Mucosa of descending colon (tissue), 3 donors: ENCODE results near the gene KPNA2. TPM values are rescaled to one million over a fixed set of nuclear protein-coding genes. Genes with fewer than 3 reads are reported as not detected.
A peak's percentile ranks its signal among the peaks of the same experiment; 100 is the strongest.
"Not testable (repeated sequence)": the region's sequence is repeated elsewhere in the genome, so short reads cannot be mapped to it uniquely, and the experiment has no call there.

Experiments used
- ATAC-seq: fragments of 200-7000 bp; cut with Tn5 transposase; one replicate; pipeline ENCODE4 v1.9.1; 2020; ENCODE audit warnings: mild to moderate bottlenecking, moderate library complexity
- DNase-seq, 3 donors: peaks; one replicate each; pipeline ENCODE4 v3.0.0-alpha.2; 2020
- H3K36me3 ChIP-seq: fragments of 200-600 bp; one replicate; pipeline ENCODE4 v1.8.0; 2021; ENCODE audit warnings: low read depth, mild to moderate bottlenecking
- H3K4me1 ChIP-seq: fragments of 200-600 bp; one replicate; pipeline ENCODE4 v1.8.0; 2021; ENCODE audit warnings: low read depth, mild to moderate bottlenecking
- H3K4me3 ChIP-seq: fragments of 200-600 bp; one replicate; pipeline ENCODE4 v1.8.0; 2021; ENCODE audit warnings: mild to moderate bottlenecking
- H3K9me3 ChIP-seq: fragments of 200-600 bp; one replicate; pipeline ENCODE4 v1.8.0; 2021; ENCODE audit warnings: mild to moderate bottlenecking
- CTCF ChIP-seq: fragments of 200-600 bp; IDR thresholded peaks from one replicate; pipeline ENCODE4 v1.8.0; 2022; ENCODE audit warnings: antibody characterized with exemption, mild to moderate bottlenecking
- intact Hi-C, 2 donors: fragments of 100-400 bp; cut with DNase I in 1 of 2; cut with micrococcal nuclease in 1 of 2; formaldehyde crosslinking; loops; one replicate each; pipeline versions ENCODE4 v1.11.0 to v1.11.1; 2022; cut with DNase I, micrococcal nuclease
- total RNA-seq, 3 donors: library from RNA; stranded (reverse); fragmentation: NEBNext Ultra II Directional in 2 of 3; extraction: Animal tissue kit (Norgen Biotek cat#: 25700) in 2 of 3; gene quantifications; one replicate each; pipeline versions ENCODE4 v1.2.1 to v1.2.4, GENCODE V29; 2021 to 2023
- donor health status: DM: no; HTN: no; CAD: no; lungs with moderate emphysema.
- donor health status: DM: no; HTN: no; CAD: no.
- donor health status: DM: no; HTN: yes; CAD: no.

The KPNA2 gene
- total RNA-seq, 3 donors from 2014 or later, result 15.2 to 50.3 (median 29.0) TPM

- no peak for ATAC-seq
- DNase-seq, result no peak
- Histone ChIP-seq H3K4me3 (no peak overlapping the region), H3K36me3 (no peaks in the 10 kb centered on the region), H3K4me1 (peaks cover 20% of the 10 kb centered on the region), H3K9me3 (no peaks in the 10 kb centered on the region)
- intact Hi-C loops, result no loop called here
- no peak for TF ChIP-seq CTCF
Measured at GRCh38 chr17:67994817-67995569, 40.5 kb upstream of the KPNA2 start.

- ATAC-seq, result no peak
- Histone ChIP-seq H3K36me3 (no peaks in the 10 kb centered on the region), H3K4me1 (peaks cover 20% of the 10 kb centered on the region), H3K9me3 (no peaks in the 10 kb centered on the region), H3K4me3 (no peak overlapping the region)
- TF ChIP-seq CTCF, result no peak
- intact Hi-C loops, result no loop called here
- DNase-seq, result peak; percentile 36 to 57 (median 51)
Measured at GRCh38 chr17:67995570-67996263, 39.8 kb upstream of the KPNA2 start.

DNA sequence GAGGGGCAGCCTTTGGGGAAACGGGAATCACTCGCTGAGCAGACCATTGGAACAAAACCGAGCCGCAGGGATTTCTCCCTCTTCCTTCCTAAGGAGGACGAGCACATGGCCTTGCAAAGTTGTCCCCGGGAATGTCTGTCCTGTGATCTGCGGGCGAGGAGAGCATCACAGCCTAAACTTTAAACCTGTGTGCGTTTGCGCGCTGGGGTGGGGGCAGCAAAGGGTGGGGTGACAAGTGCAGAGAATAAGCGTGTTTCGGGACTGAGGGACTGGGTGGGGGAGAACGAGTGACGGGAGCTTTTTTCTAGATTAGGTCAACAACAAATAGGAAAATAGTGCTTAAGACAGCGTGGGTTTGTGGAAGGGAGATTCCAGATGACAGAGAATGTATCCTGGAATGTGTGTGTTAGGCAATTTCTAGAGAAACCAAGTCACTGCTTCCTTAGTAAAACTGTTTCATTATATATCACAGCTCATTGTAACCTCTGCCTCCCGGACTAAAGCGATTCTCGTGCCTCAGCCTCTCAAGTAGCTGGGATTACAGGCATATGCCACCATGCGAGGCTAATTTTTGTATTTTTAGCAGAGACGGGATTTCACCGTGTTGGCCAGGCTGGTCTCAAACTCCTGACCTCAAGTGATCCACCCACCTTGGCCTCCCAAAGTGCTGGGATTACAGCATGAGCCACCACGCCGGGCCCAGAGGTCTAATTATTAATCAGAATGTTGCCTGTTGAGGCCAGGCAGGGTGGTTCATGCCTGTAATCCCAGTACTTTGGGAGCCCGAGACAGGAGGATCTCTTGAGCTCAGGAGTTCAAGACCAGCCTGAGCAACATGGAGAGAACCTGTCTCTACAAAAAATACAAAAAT, 39.0 kb upstream of the KPNA2 start, which contains the start of gene C17orf58:
TSS of gene C17orf58 (minus strand) at position 169 of the 871 bp plus-strand sequence. CDS start 271 bp downstream, outside the sequence.
- H3K4me1 ChIP-seq, result peaks cover 20% of the 10 kb centered on the region
- H3K9me3 ChIP-seq, DNase-seq, H3K4me3 ChIP-seq, H3K36me3 ChIP-seq, ATAC-seq, intact Hi-C loops: not testable (repeated sequence)

DNA sequence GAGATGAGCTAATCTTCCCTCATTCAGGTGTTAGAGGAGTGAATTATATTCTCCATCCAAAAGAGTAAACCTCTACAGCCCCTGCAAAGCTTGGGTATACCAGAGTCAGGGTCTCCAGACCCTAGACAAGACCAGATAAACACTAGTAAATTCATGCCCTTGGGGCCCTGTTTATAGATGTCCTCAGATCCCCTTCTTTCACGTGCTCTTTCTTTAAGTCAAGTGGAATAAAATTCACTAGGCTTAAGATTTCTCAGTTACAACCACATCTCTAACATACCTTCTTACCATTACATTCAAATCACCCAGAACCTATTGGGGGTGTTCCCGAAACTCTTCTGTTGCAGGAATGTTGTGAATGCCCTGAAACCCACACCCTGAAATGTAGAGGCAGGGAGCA, 37.1 kb upstream of the KPNA2 start:
- intact Hi-C loops, result no loop called here
- no peak for ATAC-seq
- no peak for TF ChIP-seq CTCF
- Histone ChIP-seq H3K36me3 (no peaks in the 10 kb centered on the region), H3K9me3 (no peaks in the 10 kb centered on the region), H3K4me3 (no peak overlapping the region), H3K4me1 (peaks cover 13% of the 10 kb centered on the region)
- DNase-seq, result no peak

GRCh38 chr17:67999291-67999911, 36.1 kb upstream of the KPNA2 start:
- intact Hi-C loops, result no loop called here

More at GRCh38 chr17:67999291-67999911, 36.1 kb upstream of the KPNA2 start:
- ATAC-seq, result no peak
- H3K9me3 ChIP-seq, result no peaks in the 10 kb centered on the region
- DNase-seq, result no peak
- no peak for TF ChIP-seq CTCF
- peaks cover 13% of the 10 kb centered on the region for H3K4me1 ChIP-seq
- no peak overlapping the region for H3K4me3 ChIP-seq
- H3K36me3 ChIP-seq, result no peaks in the 10 kb centered on the region
